Medulla oblongata (tissue), 1 donor: Measurements from ENCODE around the gene TMEM231.
"Not testable (repeated sequence)": the region's sequence is repeated elsewhere in the genome, so short reads cannot be mapped to it uniquely, and the experiment has no call there.

Experiments
- DNase-seq: peaks from one replicate; pipeline ENCODE4 v3.0.0-alpha.2; 2015; ENCODE audit errors: extremely low spot score

Gene TMEM231, protein sequence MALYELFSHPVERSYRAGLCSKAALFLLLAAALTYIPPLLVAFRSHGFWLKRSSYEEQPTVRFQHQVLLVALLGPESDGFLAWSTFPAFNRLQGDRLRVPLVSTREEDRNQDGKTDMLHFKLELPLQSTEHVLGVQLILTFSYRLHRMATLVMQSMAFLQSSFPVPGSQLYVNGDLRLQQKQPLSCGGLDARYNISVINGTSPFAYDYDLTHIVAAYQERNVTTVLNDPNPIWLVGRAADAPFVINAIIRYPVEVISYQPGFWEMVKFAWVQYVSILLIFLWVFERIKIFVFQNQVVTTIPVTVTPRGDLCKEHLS

GRCh38 chr16:75555707-75556430 is at the start of gene TMEM231:
Gene TMEM231, minus strand, starts transcription at chr16:75556252. Its CDS starts 43 bp downstream, at chr16:75556209.
- peak; percentile 97 for DNase-seq

GRCh38 chr16:75603241-75603640 is 47.2 kb upstream of the TMEM231 start:
- no peak for DNase-seq

- peak; percentile 13 for DNase-seq
Observed at GRCh38 chr16:75599452-75600277, 43.6 kb upstream of the TMEM231 start.

- no peak for DNase-seq
Observed at GRCh38 chr16:75593825-75594820, 38.1 kb upstream of the TMEM231 start.

DNA sequence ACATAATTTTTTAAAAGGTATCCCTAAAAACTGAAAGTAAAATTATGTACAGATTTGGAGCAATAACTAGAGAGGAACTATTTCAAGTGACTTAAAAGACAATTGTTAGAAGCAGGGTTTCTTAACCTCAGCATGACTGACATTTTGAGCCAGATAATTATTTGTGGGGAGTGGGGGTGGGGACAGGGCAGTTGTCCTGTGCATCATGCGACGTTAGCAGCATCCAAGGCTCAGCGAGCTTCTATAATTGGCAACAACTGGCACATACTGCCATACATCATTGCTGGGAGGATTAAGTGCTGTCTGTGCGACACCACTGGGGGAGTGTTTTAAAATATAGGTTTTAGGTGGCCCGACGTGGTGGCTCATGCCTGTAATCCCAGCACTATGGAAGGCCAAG is 37.3 kb upstream of the TMEM231 start:
- no peak for DNase-seq

DNA sequence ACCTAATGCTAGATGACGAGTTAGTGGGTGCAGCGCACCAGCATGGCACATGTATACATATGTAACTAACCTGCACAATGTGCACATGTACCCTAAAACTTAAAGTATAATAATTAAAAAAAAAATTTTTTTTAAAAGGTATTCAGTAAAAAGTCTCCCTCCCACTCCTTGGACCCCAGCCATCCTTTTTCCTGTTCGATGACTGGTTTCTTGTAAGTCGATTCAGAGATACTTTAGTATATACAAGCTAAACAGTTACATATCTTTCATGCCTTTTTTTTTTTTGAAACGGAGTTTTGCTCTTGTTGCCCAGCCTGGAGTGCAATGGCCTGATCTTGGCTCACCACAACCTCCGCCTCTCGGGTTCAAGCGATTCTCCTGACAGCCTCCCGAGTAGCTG is 35.9 kb upstream of the TMEM231 start:
- not testable (repeated sequence) for DNase-seq

- DNase-seq, result peak; percentile 80
Observed at GRCh38 chr16:75590920-75591843, 35.1 kb upstream of the TMEM231 start.

DNA sequence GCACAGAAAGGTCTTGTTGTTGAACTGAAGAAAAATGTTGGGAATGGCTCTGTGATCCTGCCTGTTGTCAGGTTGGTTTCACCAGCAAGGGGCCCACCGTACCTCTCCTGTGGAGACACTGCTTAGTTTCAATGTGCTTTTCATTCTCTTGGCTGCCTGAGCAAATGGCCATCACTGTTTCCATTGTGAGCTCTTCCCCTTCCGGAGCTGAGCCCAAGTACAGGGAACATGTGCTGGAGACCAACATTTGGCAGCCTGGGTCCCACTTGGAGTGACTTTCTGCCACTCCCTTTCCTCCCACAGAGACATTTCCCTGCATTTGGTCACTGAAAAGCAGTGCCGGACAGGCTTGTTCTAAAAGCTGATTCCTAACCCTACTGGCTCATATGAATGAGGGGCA is 33.3 kb upstream of the TMEM231 start:
- DNase-seq, result peak; percentile 61

DNA sequence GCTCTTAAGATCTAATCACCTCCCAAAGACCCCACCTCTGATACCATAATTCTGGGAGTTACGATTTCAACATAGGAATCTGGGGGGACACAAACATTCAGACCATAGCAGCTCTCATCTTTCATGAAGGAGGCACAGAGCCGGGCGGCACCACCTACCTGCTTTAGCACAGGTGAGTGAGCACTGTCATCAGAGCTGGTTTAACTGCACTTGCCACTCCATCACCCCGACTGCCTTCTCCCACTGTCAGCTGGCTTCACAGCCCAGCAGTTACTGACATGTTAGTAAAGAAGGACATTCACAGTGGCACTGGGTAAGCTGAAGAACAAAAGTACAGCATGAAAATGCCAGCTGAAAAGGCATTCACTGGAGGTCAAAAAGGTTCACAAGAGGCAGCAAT is 32.7 kb upstream of the TMEM231 start:
- no peak for DNase-seq

GRCh38 chr16:75584108-75584507 is 28.1 kb upstream of the TMEM231 start:
- no peak for DNase-seq

DNA sequence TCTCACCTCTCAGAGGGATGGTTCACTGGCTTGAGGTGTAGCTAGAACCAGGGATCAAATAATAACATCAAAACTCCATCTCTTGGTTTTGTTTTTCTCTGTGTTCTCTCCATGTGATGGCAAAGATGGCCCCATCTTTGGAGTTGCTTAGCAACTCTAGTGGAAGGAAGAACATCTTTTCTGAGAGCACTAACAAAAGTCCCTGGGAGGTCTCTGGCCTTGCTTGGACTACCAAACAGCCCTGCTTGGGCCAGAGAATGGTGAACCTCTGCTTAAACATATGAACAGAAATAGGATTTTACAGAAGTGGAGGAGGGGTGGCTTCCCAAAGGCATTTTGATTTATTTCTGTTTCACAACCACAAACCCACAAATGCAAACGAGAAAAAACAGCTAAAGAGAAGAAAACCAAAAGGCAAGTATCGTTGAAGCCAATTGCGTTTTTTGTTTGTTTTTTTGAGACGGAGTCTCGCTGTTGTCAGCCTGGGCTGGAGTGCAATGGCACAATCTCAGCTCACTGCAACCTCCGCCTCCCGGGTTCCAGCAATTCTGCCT is 23.3 kb upstream of the TMEM231 start:
- peak; percentile 33 for DNase-seq

DNA sequence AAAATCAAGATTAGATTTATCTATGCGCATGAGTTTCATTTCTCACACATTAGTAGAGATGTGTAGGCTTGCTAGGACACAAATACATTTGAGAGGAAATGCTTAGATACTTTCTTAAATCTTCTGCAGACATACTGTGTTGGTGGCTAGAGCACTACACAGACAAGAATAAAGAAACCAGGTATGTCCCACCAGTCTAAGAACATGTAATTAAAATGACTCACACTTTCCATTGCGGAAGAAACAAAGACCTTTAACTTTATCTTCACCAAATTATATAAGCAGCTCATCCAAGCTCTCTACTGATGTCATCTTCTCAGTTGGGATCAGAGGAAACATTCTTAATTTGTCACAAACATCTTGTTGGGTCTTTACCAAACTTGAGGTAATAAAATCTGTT is 22.7 kb upstream of the TMEM231 start:
- no peak for DNase-seq

- no peak for DNase-seq
Observed at GRCh38 chr16:75578212-75578611, 22.2 kb upstream of the TMEM231 start.

DNA sequence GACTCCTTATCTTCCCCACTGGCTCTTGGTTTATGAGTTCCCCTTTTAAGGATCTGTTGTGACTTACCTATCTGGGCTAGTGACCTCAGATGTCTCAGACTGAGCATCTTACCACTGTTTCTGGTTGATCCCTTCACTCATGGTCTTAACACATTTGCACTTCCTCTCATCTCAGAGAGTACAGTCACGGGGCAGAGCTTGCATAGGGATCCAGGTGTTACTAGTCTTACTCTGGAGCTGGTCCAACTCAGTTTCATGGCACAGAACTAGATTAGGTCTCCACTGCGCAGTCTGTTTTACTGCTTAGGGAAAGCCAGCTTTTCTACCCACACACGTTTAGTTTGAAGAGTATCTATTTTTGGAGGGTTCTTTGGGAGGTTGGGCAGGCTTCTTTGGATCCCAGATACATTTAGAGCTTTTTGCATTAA is 20.3 kb upstream of the TMEM231 start:
- no peak for DNase-seq

- DNase-seq, result no peak
Observed at GRCh38 chr16:75575958-75576357, 19.9 kb upstream of the TMEM231 start.

DNA sequence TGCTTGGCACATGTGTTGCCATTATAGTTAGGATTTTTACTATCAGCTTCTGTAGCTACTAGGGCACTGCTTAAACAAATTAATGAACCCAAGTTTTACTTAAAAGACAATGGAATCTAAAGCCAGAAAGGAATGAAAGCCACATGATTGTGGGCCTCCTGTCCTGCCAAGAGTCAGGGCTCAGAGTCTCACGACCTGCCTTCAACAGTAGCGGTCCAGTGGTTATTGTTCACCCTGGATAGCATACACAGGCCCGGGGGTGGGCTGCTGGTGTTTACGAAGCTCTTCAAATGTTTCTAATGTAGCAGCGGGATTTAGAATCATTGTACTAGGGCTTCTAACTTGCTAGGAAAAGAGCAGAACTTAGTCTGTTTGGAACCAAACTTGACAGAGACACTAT is 17.9 kb upstream of the TMEM231 start:
- no peak for DNase-seq

DNA sequence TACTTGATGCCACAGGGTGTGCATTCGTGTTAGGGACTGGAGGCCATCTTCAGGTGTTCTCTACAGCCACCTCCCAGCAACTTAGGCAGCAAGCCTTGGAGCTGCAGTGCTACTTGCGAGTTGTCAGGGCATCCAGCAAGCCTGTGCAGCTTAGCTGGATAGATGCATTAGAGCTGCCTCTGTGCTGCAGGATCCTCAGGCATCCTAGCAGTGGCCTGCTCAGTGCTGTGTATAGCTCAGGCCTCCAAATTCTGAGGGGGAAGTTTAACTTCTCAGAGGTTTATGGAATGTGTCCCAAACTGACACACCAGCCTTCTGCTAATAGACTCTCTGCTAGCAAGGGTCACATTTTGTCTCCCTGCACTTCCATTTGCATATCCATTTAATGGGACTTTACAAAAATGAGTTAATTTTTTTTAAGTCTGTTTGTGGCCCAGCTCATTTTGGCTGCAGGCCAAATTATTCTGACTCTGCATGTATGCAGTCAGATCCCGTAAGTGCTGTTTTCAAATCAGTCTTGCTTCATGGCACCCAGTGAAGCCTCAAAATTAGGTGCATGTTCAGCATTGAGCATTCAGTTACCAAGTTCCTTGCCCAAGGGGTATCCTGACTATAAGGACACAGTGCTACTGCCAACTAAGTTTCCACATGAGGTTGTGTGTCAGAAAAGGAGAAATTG is 17.0 kb upstream of the TMEM231 start:
- no peak for DNase-seq

DNA sequence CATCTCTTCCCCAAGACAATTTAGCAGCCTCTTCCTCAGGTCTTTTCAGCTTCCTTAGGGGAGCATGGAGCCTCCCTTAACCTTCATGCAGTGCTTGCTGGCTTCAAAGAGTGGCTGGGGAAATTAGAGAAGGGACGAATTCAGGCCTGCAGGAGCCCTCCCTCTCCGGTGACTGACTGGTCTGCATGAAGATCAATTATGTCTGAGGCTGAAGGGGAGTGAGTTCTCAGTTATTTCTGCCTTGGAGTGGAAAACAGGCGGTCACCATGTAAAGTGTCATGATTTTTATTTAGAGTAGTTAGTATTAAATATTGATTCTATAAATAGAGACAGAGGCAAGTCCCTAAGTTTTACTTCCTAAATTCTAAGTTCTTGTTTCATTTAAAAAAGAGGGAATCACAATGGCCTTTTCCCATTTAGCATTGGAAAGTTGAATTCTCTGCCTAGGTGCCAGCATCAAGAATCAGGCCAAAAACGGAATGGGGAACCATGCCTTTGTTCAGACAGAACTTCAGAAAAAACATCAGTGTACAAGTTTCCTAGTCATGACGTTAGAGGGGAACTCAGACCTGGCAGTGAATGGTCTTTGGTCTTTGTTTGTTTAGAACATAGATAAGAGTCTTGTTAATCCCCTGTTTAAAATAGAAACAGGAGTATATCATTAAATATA is 14.5 kb upstream of the TMEM231 start:
- DNase-seq, result peak; percentile 72

- DNase-seq, result no peak
Observed at GRCh38 chr16:75567911-75568310, 11.9 kb upstream of the TMEM231 start.
